Panc1 (cell line): Measurements from ENCODE around the gene LRP3. TPM values are rescaled to one million over a fixed set of nuclear protein-coding genes. Genes with fewer than 3 reads are reported as not detected.

Source experiments
- ATAC-seq: fragments of 200-7000 bp; cut with Tn5 transposase; 2 replicates; pipeline ENCODE4 v1.9.1; 2020; ENCODE audit warnings: mild to moderate bottlenecking, moderate library complexity
- BruUV-seq: library from RNA; stranded (reverse); fragments of 400-500 nt; replicated peaks from 2 replicates; lab custom pipeline; 2021; lab: Mats Ljungman, UMichigan
- CTCF ChIA-PET: fragments of 300-600 bp; sonication (Branson Sonifier 250); formaldehyde crosslinking; loops from one replicate; lab custom pipeline; 2022; ENCODE audit warnings: antibody characterized with exemption; lab: Charles Lee
- POLR2A ChIA-PET: fragments of 300-600 bp; sonication (Branson Sonifier 250); formaldehyde crosslinking; loops from one replicate; lab custom pipeline; 2022; ENCODE audit warnings: antibody characterized with exemption; lab: Charles Lee
- DNase-seq: peaks from one replicate; pipeline ENCODE4 v3.0.0-alpha.2; 2010; ENCODE audit warnings: low read depth, low spot score
- H3K27ac ChIP-seq: 2 replicates; pipeline ENCODE4 v1.5.1; 2011; ENCODE audit warnings: mild to moderate bottlenecking, low read length, inconsistent platforms
- H3K27me3 ChIP-seq: fragments of 200-500 bp; sonication (Bioruptor generic); 2 replicates; pipeline ENCODE4 v1.6.0; 2014; ENCODE audit warnings: low read length, inconsistent platforms; ENCODE audit not compliant: control insufficient read depth, insufficient read depth
- H3K36me3 ChIP-seq: fragments of 200-500 bp; sonication (Bioruptor generic); 2 replicates; pipeline ENCODE4 v1.5.1; 2014; ENCODE audit warnings: inconsistent platforms, mild to moderate bottlenecking, low read length, moderate library complexity; ENCODE audit not compliant: control insufficient read depth, insufficient read depth
- H3K4me1 ChIP-seq: 2 replicates; pipeline ENCODE4 v1.5.1; 2011; ENCODE audit warnings: inconsistent platforms, mild to moderate bottlenecking, low read length, moderate library complexity; ENCODE audit not compliant: control insufficient read depth, insufficient read depth
- H3K4me3 ChIP-seq, 2 experiments: 2 replicates each; pipeline ENCODE4 v1.5.1; 2011 to 2012; ENCODE audit warnings: low read depth in 2 of 2, low read length in 2 of 2, mild to moderate bottlenecking in 2 of 2, inconsistent platforms in 1 of 2, moderate library complexity in 1 of 2
- H3K9me3 ChIP-seq: fragments of 200-500 bp; sonication (Bioruptor generic); 2 replicates; pipeline ENCODE4 v1.5.1; 2014; ENCODE audit warnings: low read depth, mild to moderate bottlenecking, inconsistent platforms, low read length, moderate library complexity; ENCODE audit not compliant: control insufficient read depth, insufficient read depth
- POLR2AphosphoS5 ChIP-seq: IDR thresholded peaks from 2 replicates; pipeline ENCODE4 v1.6.1; 2012; ENCODE audit warnings: mild to moderate bottlenecking, low read depth, low read length, moderate library complexity
- SIN3A ChIP-seq: IDR thresholded peaks from 2 replicates; pipeline ENCODE4 v1.6.1; 2012; ENCODE audit warnings: low read depth, mild to moderate bottlenecking, low read length, moderate library complexity, borderline replicate concordance; ENCODE audit not compliant: insufficient read depth
- TCF7L2 ChIP-seq: IDR thresholded peaks from 2 replicates; pipeline ENCODE4 v1.6.1; 2011; ENCODE audit warnings: mild to moderate bottlenecking, low read depth, low read length, inconsistent platforms
- in situ Hi-C: cut with HindIII; loops from 2 replicates; pipeline ENCODE4 v1.10.0; 2016; ENCODE audit warnings: low sequenced_read_pairs, low pct_unique_long_range_greater_than_20kb
- intact Hi-C: fragments of 100-400 bp; cut with micrococcal nuclease; formaldehyde crosslinking; loops from one replicate; pipeline ENCODE4 v1.10.0; 2022; ENCODE audit not compliant: unreplicated experiment
- total RNA-seq: library from RNA; stranded (reverse); gene quantifications from one replicate; pipeline ENCODE4 v1.2.1, GENCODE V29; 2021; ENCODE audit not compliant: unreplicated experiment
- TF ChIP-seq, protein P1 (sequence below): fragments of 450-650 bp; IDR thresholded peaks from 2 replicates; pipeline ENCODE4 v1.5.1; 2017; ENCODE audit warnings: mild to moderate bottlenecking
- TF ChIP-seq, protein P2 (sequence below), 2 experiments: IDR thresholded peaks; 2 replicates each; pipeline ENCODE4 v1.6.1; 2011 to 2012; ENCODE audit warnings: low read depth in 2 of 2, control low read depth in 1 of 2, low read length in 1 of 2, mild to moderate bottlenecking in 1 of 2, moderate library complexity in 1 of 2; ENCODE audit not compliant: insufficient read depth in 1 of 2

LRP3 gene
- total RNA-seq, 1 experiment from 2014 or later = 28.6 TPM

DNA sequence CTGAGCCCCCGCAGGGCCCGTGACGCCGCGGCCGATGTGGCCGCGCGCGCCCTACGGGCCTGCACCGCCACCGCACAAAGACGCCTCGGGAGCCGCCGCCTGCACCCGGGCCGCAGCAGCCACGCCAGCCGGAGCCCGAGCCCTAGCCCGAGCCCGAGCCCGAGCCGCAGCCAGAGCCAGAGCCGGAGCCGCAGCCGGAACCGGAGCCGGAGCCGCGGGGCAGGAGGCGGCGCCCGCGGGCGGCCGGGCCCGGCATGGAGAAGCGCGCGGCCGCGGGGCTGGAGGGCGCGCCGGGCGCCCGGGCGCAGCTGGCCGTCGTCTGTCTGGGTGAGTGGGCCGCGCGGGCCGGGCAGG is 379 bp downstream of the LRP3 start:
- H3K27ac ChIP-seq = no peak overlapping the region
- no peak for DNase-seq
- in situ Hi-C loops (no loop called here), intact Hi-C loops (no loop called here)
- no peak for TF ChIP-seq TCF7L2
- TF ChIP-seq POLR2AphosphoS5 = no peak
- TF ChIP-seq, protein P1, sequence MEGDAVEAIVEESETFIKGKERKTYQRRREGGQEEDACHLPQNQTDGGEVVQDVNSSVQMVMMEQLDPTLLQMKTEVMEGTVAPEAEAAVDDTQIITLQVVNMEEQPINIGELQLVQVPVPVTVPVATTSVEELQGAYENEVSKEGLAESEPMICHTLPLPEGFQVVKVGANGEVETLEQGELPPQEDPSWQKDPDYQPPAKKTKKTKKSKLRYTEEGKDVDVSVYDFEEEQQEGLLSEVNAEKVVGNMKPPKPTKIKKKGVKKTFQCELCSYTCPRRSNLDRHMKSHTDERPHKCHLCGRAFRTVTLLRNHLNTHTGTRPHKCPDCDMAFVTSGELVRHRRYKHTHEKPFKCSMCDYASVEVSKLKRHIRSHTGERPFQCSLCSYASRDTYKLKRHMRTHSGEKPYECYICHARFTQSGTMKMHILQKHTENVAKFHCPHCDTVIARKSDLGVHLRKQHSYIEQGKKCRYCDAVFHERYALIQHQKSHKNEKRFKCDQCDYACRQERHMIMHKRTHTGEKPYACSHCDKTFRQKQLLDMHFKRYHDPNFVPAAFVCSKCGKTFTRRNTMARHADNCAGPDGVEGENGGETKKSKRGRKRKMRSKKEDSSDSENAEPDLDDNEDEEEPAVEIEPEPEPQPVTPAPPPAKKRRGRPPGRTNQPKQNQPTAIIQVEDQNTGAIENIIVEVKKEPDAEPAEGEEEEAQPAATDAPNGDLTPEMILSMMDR = no peak
- TF ChIP-seq, protein P2, sequence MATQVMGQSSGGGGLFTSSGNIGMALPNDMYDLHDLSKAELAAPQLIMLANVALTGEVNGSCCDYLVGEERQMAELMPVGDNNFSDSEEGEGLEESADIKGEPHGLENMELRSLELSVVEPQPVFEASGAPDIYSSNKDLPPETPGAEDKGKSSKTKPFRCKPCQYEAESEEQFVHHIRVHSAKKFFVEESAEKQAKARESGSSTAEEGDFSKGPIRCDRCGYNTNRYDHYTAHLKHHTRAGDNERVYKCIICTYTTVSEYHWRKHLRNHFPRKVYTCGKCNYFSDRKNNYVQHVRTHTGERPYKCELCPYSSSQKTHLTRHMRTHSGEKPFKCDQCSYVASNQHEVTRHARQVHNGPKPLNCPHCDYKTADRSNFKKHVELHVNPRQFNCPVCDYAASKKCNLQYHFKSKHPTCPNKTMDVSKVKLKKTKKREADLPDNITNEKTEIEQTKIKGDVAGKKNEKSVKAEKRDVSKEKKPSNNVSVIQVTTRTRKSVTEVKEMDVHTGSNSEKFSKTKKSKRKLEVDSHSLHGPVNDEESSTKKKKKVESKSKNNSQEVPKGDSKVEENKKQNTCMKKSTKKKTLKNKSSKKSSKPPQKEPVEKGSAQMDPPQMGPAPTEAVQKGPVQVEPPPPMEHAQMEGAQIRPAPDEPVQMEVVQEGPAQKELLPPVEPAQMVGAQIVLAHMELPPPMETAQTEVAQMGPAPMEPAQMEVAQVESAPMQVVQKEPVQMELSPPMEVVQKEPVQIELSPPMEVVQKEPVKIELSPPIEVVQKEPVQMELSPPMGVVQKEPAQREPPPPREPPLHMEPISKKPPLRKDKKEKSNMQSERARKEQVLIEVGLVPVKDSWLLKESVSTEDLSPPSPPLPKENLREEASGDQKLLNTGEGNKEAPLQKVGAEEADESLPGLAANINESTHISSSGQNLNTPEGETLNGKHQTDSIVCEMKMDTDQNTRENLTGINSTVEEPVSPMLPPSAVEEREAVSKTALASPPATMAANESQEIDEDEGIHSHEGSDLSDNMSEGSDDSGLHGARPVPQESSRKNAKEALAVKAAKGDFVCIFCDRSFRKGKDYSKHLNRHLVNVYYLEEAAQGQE (IDR thresholded peaks at IDR 0.05; ENCODE audit: insufficient read depth in 1 of 2, low read depth in 2 of 2, low read length in 1 of 2) = no peak
- no peaks in the 10 kb centered on the region for H3K9me3 ChIP-seq
- no peaks in the 10 kb centered on the region for H3K27me3 ChIP-seq
- H3K36me3 ChIP-seq = no peaks in the 10 kb centered on the region; the same call in 1 of the 2 replicates
- ChIA-PET CTCF (no interaction called here), POLR2A (no interaction called here)
- peak; percentile 63 for ATAC-seq
- peaks cover 10% of the 10 kb centered on the region for H3K4me1 ChIP-seq
- BruUV-seq = no TSS peak
- peak overlapping the region; percentile 48 to 54 for H3K4me3 ChIP-seq

DNA sequence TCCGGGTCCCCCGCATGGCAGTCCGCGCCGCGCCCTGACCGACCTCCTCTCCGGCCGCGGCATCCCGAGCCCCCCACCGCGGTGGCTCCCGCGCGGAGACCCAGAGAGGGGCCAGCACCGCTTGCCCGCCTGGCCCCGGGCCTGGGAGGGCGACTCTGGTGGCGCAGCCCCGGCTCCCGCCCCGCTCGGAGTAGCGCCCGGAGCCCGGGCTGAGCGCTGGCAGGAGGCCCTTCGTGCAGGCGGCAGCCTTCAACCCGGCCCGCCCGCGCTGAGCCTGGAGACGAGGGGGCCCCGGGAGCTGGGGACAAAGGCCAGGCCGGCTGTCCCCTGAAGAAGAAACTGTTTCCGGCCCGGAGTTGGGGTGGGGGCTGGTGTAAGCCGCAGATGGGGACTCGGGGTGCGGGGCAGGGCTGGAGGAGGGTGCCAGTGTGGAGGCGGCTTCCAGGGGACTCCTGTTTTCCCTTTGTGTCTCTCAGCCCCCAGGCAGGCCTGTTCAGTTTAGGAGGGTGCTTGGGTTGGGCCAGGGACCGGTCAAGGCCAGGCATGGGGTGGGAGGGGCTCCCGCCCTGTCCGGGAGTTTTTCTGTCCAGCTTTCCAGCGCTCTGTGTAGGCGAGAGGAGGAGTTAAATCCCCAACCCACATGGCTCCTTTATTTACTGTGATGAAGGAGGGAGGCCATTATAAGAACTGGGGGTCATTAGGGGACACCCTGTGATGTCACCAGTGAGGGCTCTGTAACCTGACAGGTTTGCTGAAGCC is 935 bp downstream of the LRP3 start:
- no peaks in the 10 kb centered on the region for H3K9me3 ChIP-seq
- H3K4me3 ChIP-seq = peak overlapping the region; percentile 48 to 54
- ChIA-PET CTCF (interaction anchor here (0.8 kb wide), 2 partner anchors 11 to 16 kb away, joined by 3 read pairs; no protein-coding TSS in a partner anchor), POLR2A (no interaction called here)
- peak overlapping the region; percentile 23; the same call in 1 of the 2 replicates for H3K27ac ChIP-seq
- no peaks in the 10 kb centered on the region for H3K27me3 ChIP-seq
- in situ Hi-C loops (no loop called here), intact Hi-C loops (no loop called here)
- ATAC-seq = peak; percentile 79
- no TSS peak for BruUV-seq
- no peak for DNase-seq
- H3K4me1 ChIP-seq = peaks cover 10% of the 10 kb centered on the region
- H3K36me3 ChIP-seq = no peaks in the 10 kb centered on the region; the same call in 1 of the 2 replicates
- TF ChIP-seq TCF7L2 (no peak), SIN3A (0 out of 2 replicates have a peak, but pooled peaks have one; percentile 9)
- TF ChIP-seq, protein P2 (IDR thresholded peaks at IDR 0.05; ENCODE audit: insufficient read depth in 1 of 2, low read depth in 2 of 2, low read length in 1 of 2) = no peak
